Frontal cortex (tissue), 4 donors: ENCODE measurements around the gene SLC12A7. TPM values are rescaled to one million over a fixed set of nuclear protein-coding genes. Genes with fewer than 3 reads are reported as not detected.
"Not testable (repeated sequence)": the region's sequence is repeated elsewhere in the genome, so short reads cannot be mapped to it uniquely, and the experiment has no call there.

Experiments
- DNase-seq, 2 donors: peaks; one replicate each; pipeline ENCODE4 v3.0.0; 2012; ENCODE audit warnings: low spot score in 2 of 2
- FAIRE-seq: peaks from 2 replicates; lab custom pipeline; 2012; peaks lifted over from hg19 to GRCh38; lab: Jason Lieb, UNC
- total RNA-seq: library from RNA; depleted of rRNA; stranded (reverse); fragments of >200 nt; gene quantifications from one replicate; pipeline ENCODE4 v1.2.3, GENCODE V29; 2014
- donor health status: control.
- donor health status: control.
- donor health status: control.

Gene SLC12A7
- total RNA-seq, 1 donor from 2014 or later: 5.7 TPM

DNA sequence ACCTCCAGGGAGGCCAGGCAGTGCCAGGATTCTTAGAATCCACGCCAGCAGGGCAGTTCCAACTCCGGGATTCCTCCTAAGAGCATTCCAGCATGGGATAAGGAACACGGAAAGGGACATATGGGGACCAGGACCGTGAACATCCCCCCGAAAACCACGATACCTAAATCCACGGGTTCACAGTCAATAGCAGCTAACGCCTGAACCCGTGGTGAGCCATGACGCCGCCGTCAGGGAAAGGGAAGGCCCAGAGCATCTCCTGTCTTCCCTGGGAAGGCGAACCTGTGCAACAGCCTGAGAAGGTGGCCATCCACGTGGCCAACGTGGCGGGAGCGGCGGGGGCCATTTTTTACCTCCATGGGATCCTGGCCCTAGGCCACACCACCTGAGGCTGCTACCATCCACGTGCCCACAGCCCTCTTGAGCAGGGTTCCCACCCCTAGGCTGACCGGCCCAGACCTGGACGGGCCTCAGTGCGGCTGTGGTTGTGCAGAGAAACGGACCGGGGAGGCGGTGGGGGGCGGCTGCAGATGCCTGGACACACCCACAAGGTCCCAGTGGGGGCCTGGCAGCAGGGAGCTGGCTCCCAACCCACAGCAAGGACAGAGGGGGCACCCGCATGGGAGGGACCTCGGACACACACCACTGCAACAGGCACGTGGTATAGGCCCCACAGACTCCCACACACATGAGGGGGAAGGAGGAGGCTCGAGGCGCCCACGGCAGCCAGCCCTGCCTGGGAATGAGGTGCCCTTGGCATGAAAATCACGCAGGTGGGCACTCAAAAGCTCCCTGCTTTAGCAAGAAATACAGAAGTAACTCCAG, 42.8 kb downstream of the SLC12A7 start:
- DNase-seq (no peak), FAIRE-seq (no peak)

DNA sequence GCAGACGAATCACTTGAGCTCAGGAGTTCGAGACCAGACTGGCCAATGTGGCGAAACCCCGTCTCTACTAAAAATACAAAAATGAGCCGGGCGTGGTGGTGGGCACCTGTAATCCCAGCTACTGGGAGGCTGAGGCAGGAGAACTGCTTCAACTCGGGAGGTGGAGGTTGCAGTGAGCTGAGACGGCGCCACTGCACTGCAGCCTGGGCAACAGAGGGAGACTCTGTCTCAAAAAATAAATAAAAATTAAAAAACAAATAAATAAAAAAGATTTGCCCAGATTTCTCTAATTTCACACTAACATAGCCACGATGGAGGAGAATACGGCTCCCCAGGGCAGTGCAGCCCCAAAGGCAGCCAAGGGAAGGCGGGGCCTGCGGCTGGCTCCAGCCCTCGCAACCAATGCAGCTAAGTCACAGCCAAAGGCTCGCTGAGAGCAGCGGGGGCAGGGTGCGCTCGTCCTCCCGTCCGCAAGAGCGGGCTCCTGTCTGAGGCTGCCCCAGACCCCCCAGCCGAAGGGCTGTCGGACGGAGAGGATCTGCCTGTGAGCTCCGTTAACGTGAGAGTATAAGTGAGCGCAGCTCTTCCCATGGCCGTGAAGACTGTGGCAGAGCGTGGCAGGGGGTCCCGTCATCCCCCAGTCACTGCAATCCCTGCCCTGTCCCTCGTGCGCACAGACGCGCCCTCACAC, 43.5 kb downstream of the SLC12A7 start:
- FAIRE-seq (no peak), DNase-seq (no peak)

- FAIRE-seq: no peak
- no peak for DNase-seq
Measured at GRCh38 chr5:1067141-1068121, 44.4 kb downstream of the SLC12A7 start.

- DNase-seq (no peak), FAIRE-seq (no peak)
Measured at GRCh38 chr5:1066676-1067075, 45.2 kb downstream of the SLC12A7 start.

GRCh38 chr5:1065891-1066650, 45.8 kb downstream of the SLC12A7 start:
- no peak for FAIRE-seq
- no peak for DNase-seq

DNA sequence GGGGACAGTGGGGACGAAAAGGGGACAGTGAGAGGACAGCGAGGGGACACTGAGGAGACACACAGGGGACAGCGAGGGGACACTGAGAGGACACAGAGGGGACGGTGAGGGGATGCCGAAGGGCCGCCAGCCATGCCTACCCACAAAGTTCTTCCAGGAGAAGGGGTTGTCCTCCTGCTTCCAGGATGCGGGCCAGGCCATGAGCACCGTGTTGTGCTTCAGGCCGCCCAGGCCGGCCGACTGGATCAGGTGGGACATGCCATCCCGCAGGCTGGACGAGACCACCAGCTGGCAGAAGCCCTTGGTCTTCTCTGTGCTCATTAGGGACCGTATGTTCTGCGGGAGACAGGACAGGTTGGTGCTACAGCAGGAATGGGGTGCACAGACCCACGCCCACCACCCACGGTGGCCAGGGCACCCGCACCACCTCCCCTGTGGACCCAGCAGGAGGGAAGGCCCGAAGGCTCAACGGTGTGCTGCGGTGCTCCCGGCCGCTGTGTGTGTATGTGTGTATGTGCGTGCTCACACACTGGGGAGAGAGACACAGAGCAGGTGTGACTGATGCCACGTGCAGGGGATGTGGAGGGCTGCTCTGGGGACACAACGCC, 46.6 kb downstream of the SLC12A7 start:
- DNase-seq (no peak), FAIRE-seq (no peak)

GRCh38 chr5:1064383-1065142, 47.3 kb downstream of the SLC12A7 start:
- FAIRE-seq: no peak
- no peak for DNase-seq

DNA sequence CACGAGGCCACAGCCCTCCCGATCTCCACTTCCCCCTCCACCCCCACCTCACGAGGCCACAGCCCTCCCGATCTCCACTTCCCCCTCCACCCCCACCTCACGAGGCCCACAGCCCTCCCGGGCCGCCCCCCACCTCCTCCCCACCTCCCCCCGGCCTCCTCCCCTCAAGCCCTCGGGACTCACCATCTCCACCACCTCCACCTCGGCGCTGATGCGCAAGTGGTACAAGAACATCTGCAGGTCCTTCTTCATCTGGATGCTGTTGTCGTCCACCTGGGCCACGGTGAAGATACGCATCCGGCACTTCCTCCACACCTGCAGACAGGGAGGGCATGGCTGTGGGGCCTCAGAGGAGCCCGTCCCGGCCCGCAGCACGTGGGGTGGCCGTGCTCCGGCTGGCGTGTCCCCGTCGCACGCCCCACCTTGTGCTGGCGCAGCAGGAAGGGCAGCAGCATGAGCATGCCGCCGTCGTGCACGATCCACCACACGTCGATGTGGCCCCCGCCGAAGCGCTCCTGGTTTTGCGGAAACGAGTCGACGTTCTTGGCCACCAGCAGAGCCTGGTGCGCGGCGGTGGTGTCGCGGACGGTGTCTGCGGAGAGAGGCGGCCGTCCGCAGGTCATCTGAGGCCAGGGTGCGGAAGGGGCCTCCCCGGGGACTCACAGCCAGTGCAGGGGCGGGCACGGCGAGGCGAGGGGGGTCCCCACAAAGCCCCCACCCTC, 48.0 kb downstream of the SLC12A7 start:
- DNase-seq: no peak
- no peak for FAIRE-seq

DNA sequence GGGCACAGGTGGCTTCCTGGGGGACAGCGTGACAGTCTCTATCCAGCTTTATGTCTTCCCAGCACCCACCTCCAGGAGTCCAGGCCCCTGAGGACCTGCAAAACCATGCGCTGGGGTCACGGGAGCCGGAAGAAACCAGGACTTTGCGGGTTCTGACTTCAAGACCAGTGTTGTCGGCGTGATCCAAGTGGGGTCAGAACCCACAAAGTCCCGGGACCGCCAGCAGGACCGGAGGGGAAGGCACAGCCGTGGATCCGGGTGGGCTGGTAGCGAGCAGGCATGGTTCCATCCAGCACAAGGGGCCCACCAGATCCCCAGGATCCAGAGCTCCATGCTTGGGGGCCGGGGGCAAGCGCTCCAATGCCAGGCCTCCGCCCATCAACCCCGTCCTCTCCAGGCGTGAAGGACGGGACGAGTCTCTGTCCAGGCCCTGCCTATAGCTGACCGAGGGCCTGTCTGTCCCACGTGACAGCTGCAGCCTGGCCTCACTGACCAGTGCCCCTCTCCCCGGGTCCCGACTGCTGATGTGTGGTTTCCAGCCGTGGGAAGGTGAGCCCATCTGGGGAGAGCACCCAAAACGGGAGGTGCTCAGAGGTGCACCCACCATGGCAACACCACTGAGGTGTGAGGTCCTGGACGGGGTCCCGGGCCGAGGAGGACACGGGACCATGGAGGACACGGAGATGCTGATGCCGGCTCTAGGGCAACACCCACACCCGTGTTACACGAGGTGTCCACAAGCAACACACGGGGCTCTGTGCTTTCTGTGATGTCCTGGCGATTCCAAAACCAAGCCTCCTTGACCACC, 48.9 kb downstream of the SLC12A7 start:
- DNase-seq (no peak), FAIRE-seq (no peak)

DNA sequence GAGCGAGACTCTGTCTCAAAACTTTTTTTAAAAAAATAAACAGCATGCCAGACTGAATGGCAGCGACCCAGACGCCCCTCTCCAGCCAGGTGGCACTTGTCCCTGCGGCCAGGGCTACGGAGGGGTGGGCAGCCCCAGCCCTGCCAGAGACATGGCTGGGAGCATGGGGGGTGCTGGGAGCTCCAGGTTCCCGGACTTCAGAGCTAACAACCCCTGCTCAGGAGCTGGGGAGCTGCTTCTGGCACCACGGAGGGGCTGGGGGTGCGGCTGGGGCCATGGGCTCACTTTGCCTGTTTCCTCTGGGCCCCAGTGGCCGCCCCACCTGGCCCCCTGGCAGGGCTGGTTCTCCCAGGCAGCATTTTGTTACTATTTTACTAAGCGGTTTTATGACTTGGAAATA, 49.9 kb downstream of the SLC12A7 start:
- FAIRE-seq (no peak), DNase-seq (no peak)

- DNase-seq: not testable (repeated sequence)
Measured at GRCh38 chr5:1061292-1061691, 50.6 kb downstream of the SLC12A7 start.

DNA sequence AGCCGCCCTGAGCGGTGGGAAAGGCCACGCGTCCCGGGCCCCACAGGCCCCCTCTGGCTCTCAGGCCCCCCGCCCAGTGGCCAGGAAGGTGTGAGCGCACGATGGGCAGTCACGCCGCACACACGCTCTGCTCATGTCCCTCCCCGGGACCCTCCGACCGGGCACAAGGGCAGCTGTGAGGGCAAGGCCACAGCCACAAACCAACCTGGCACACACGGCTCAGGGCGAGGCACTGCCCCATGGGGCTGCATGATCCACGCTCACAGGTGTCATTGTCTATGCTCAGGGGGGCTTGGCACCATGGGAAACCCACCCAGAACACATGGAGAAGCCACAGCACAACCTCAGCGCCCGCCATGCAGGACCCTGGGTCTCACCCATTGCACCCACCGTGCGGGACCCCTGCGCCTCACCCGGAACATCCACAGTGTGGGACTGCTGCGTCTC, 51.3 kb downstream of the SLC12A7 start:
- DNase-seq: no peak
- no peak for FAIRE-seq

More at GRCh38 chr5:1061292-1061691, 50.6 kb downstream of the SLC12A7 start:
- not testable (repeated sequence) for FAIRE-seq

GRCh38 chr5:1059884-1060263, 52.0 kb downstream of the SLC12A7 start:
- FAIRE-seq: no peak
- no peak for DNase-seq

GRCh38 chr5:1058988-1059883, 52.6 kb downstream of the SLC12A7 start:
- DNase-seq (no peak), FAIRE-seq (no peak)

GRCh38 chr5:1058083-1058945, 53.5 kb downstream of the SLC12A7 start:
- FAIRE-seq (no peak), DNase-seq (no peak)
